AG08395 (cell line): ENCODE data around the gene MBD3L4.
"Not testable (repeated sequence)": the region's sequence is repeated elsewhere in the genome, so short reads cannot be mapped to it uniquely, and the experiment has no call there.

ENCODE experiments used
- DNase-seq: peaks from one replicate; pipeline ENCODE4 v3.0.0; 2012; ENCODE audit warnings: mixed read lengths, low spot score

MBD3L4 gene

DNA sequence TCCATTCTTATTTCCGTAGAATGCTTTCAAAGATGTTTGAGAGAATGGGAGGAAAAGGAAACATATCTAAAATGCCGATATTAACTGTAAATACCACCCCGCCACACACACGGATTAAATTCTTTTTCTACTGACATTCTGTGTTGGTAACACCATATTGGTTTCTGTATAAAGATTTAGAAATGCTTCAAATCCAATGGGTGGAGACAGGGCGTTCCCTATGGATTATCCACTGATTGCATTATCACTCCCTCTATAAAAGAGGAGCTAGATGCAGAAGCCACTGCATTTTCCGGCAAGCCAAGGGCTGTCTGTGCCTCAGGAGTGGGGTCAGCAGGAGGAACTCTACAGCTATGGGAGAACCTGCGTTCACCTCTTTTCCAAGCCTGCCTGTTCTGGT, 9.0 kb upstream of the MBD3L4 start, which contains the start of gene MBD3L2:
MBD3L2 (plus strand) TSS at position 301 of the 400 bp plus-strand sequence; CDS start at position 354, 53 bp downstream.
- not testable (repeated sequence) for DNase-seq

DNA sequence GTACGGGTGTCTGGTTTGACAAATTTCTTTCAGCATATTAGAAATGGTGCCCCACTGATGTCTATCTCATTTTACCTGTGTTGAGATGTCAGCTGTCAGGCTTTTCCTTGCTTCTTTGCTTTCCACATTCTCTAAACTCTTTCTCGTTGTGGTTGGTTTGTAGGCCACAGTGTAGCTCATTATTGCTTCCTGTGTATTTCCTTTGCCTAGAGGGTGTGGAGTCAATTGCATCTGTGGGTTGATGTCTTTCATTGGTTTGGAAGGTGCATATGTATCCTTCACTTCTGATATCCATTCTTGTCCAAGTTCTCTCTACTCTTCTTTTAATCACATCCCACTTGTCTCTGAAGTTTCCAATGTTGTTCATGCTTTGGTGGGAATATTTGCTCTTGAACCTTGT, 1.6 kb upstream of the MBD3L4 start:
- not testable (repeated sequence) for DNase-seq

- DNase-seq = not testable (repeated sequence)
Measured at GRCh38 chr19:7030278-7030677, 9.7 kb downstream of the MBD3L4 start, which contains the start of gene MBD3L5. Gene MBD3L5, plus strand, starts transcription at chr19:7030578. Its CDS starts 34 bp downstream, at chr19:7030612.

- not testable (repeated sequence) for DNase-seq
Measured at GRCh38 chr19:7028790-7029189, 11.2 kb downstream of the MBD3L4 start.

DNA sequence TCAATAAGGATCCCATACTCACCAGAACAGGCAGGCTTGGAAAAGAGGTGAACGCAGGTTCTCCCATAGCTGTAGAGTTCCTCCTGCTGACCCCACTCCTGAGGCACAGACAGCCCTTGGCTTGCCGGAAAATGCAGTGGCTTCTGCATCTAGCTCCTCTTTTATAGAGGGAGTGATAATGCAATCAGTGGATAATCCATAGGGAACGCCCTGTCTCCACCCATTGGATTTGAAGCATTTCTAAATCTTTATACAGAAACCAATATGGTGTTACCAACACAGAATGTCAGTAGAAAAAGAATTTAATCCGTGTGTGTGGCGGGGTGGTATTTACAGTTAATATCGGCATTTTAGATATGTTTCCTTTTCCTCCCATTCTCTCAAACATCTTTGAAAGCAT, 18.6 kb downstream of the MBD3L4 start, which contains the start of gene MBD3L2B:
MBD3L2B (minus strand) TSS at position 101 of the 400 bp plus-strand sequence; CDS start at position 67, 34 bp downstream.
- DNase-seq = not testable (repeated sequence)

DNA sequence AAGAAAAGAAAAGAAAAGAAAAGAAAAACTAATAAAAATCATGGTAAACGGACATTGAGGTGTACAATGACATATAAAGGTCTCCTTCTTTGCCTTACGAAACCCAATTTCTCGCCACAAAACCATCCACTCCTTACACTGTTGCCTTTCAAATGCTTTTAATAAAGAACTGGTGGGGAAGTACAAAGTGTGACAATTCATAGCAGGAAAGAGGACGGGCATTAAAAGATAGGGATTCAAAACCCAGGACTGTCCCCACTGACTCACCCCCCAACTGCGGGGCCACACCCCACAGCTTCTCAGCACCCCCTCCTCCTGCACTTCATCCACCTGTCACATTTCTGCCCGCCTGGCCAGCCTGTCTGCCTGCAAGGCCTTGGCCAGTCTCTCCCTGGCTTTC, 21.2 kb downstream of the MBD3L4 start:
- DNase-seq = no peak

GRCh38 chr19:7013678-7014077, 26.3 kb downstream of the MBD3L4 start:
- DNase-seq = no peak

DNA sequence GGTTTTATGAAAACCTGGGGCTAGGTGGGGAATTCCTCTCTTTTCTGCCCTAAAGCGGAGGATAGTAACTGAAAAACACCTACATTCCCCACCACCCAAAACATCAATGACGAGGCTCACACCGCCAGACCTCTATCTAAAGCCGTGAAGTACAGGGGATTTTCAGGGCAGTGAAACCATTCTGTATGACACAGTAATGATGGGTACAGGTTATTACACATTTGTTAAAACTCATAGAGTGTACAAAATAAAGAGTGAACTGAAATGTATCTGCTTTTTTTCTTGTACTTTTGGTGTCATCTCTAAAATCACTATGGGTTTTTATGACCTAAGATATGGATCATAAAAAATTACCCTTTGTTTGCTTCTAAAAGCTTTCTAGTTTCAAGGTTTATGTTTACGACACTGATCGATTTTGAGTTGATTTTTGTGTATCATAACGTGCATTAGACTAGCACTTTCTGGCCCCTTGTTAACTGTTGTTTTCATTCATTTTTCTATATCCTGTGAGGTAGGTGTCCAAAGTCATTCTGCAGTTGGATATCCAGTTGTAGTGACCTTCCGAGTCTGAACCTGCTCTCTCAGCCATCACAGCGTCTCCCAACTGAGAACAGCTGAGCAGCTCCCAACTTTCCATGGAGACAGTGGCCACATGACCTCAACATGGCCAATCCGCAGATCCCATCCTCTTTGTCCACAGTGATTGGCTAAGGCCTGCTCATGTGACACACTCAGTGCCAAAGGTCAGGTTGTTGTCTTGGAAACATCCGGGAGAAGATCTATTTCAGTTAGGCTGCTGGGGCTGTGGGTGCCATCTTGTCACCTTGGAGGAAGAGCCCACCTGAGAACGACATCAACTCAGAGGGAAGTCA, 29.0 kb downstream of the MBD3L4 start:
- no peak for DNase-seq

- no peak for DNase-seq
Measured at GRCh38 chr19:7007859-7008258, 32.1 kb downstream of the MBD3L4 start.

DNA sequence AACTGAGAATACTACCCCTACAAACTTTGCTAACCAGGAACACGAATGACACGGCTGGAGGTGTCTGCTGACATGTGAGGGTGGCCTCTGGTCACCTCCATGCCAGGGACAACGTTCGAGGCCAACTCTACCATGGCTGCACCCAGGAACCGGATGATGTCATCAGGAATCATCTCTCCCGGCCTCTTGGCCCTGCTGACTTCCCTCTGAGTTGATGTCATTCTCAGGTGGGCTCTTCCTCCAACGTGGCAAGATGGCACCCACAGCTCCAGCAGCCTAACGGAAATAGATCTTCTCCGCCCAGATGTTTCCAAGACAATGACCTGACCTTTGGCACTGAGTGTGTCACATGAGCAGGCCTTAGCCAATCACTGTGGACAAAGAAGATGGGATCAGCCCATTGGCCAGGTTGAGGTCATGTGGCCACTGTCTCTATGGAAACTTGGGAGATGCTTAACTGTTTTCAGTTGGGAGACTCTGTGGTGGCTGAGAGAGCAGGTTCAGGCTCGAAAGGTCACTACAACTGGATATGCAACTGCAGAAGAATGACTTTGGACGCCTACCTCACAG, 33.8 kb downstream of the MBD3L4 start:
- DNase-seq = no peak

GRCh38 chr19:7004313-7004931, 35.6 kb downstream of the MBD3L4 start:
- no peak for DNase-seq

DNA sequence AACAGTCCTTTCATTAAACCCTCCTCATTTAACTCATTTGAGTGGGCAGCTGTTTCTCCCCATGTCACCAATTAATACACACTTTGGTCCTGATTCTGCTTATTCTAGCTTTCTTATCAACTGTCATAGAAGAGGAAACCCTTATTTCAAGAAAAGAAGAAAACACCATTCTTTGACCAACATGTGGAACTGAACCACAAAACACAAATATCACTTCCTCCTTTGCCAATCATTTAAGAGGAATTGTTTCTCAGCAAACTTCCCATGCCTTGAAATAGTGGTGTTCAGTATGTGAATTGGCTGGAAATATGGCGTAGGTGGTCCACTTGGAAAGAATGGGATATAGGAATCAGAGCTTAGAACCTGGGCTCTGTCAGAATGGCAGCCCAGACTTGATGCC, 39.2 kb downstream of the MBD3L4 start:
- DNase-seq = no peak

- no peak for DNase-seq
Measured at GRCh38 chr19:7000333-7000732, 39.6 kb downstream of the MBD3L4 start.

DNA sequence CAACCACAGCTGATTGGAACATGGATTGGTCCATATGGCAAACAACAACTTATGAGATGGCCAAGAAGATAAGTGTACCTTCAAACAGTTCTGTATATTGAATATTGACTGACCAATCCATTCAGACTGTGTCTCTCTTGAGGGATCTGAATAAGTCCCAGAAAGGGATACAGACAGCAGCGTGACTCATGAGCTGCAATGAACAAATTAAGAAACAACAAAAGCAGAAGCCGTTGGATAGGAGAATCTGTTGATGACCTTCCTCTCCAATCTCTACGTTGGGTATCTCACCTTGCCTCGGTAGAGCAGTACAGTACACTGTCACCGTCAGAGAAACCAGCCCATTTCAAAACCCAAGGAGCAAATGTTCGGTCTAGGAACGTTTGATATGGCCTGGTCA, 40.0 kb downstream of the MBD3L4 start:
- no peak for DNase-seq

GRCh38 chr19:6997679-6998445, 42.1 kb downstream of the MBD3L4 start:
- DNase-seq = no peak

DNA sequence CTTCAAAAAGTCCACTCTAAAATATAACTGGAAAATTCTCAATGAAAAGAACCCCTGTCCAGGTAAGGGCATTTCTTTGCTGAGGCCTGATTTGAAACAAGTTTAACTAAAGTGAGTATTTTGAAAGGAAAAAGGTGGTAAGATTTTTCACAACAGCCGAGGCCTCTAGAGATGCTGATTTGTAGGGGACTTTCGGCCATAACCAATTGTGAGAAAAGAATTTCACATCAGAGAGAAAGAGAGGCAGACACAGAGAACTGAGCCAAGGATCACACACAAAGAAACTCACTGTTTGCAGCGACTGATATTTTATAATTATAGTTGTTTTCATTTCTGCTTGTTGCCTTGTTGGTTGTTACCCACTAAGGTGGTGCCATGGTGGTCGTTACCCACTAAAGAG, 43.2 kb downstream of the MBD3L4 start:
- no peak for DNase-seq

- no peak for DNase-seq
Measured at GRCh38 chr19:6995054-6995453, 44.9 kb downstream of the MBD3L4 start.

DNA sequence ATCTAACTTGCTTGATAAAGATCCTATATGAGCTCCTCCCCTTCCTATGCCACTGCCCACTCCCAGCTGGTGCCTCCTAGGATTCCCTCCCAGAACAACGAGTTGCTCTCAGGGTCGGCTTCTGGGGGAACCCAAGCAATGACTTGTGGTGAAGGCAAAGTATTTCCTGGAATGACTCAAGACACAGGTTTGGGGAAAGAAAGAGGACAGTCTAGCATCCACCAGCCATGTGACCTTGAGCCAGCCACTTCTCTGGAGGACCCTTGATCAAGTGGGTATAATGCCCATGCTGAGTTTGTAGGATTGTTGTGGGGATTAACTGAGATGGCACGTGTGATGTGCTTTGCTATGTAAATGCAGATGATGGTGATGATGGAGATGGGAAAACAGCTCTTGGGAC, 51.7 kb downstream of the MBD3L4 start:
- no peak for DNase-seq

DNA sequence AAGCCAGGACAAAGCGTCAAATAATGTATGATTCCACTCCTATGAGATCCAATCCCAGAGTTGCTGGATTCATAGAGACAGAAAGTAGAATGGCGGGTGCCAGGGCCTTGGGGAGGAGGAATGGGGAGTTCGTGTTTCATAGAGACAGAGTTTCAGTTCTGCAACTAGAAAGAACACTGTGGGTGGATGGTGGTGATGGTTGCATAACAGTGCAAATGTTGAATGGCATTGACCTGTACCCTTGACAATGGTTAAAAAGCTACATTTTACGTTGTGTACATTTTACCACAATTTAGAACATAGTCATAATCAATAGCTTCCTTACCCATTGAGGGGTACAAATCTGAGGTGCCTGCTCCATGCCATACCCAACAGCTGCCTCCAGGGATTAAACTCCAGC, 52.1 kb downstream of the MBD3L4 start:
- DNase-seq = no peak
